ENCODE measurements around the gene FBXO3.

Gene FBXO3

GRCh38 chr11:33701302-33702230, 72.8 kb downstream of the FBXO3 start:
- no peak for DNase-seq (ENCODE audit: low spot score)

DNA sequence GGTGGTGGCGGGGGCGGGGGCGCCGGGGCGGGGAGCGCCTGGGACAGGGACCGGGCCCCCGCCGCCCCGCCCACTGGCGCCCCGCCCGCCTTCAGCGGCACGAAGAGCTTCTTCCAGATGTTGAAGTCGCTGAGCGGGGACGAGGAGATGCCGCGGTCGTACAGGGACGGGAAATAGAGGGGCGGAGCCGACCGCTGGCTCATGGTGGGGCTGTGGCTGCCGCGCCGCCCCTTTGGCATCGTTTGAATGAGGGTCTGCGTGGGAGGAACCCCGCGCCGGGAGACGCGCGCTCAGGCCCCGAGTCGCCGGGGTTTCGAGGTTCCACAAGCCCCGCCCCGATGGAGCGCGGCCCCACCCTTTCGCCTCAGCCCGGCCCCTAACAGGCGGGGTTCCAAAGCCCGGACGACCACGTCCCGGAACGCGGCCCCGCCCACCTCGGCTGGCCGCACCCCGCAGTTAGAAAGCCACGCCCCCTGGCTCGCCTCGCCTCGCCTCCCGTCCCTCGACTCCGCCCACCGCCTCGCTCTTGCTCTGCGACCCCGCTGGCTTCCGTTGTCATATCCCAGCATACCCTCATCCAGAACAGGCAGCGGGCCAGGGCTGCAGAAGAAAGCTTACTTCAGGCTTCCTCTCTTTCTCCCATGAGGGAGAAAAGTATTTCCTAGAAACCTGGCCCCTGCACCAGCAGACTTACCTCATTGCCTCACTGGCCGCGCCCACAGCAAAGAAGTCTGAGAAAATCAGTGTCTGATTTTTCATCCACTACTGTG, 73.6 kb downstream of the FBXO3 start, which contains the start of gene C11orf91:
Gene C11orf91 (minus strand): TSS at position 325 of the 770 bp plus-strand sequence. CDS start 86 bp downstream, at position 239.
- peak; percentile 99 for DNase-seq (ENCODE audit: low spot score)

DNA sequence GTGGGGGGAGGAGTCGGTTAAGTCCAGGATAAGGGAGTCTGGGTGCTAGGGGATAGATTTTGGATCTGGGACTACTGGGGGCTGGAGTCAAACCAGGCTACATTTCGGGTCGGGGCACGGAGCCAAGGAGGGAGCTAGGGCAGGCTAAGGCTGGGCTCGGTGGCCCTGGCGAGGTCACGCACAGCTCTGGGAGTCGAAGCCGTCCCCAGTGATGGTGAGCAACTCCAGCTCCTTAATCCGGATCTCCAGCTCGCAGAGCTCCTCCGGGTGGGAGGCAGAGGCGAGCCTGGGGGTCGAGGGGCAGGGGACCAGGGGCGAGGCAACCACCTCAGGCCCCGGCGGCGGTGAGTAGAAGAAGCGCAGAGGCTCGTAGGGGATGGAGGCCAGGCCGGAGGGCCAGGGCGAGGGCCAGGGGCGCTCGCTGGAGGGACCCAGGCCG, 74.2 kb downstream of the FBXO3 start:
- DNase-seq (ENCODE audit: low spot score): no peak

DNA sequence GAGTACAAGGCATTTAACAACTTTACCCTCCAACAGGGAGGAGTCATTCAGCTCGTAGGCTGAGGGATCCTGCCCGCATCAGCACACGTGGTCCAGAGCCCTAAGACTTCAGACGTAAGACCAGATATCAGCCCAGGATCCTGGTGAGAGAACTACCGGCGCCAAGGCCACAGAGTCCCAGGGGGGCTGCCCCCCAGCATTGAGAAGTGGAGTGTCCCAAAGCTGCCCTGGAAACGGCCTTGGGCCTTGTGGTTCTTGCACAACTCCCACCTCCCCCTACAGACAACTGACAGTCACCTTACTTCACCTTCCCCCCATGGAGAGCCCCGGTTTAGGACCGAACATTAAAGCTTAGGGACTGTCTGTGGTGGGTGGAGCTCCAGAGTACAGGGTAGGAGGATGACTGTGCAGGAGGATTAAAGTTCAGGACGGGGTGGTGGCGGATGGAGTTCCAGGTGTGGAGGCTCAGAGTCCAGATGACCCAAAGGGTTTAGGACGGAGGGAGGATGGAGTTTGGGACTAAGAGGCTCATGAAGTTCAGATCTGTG, 74.7 kb downstream of the FBXO3 start:
- no peak for DNase-seq (ENCODE audit: low spot score)

DNA sequence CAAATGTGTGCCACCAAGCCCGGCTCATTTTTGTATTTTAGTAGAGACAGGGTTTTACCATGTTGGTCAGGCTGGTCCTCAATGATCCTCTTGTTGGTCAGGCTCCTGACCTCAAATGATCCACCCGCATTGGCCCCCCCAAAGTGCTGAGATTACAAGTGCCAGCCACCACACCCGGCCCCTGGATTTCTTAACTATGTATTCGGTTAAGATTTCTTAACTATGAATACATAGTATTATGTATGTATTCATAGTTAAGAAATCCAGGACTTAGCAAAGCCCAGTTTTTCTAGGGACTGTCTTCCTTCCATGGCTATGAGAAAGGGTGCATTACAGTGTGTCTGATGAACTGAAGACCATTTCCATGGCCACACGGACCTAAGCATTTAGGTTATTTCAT, 75.4 kb downstream of the FBXO3 start:
- no peak for DNase-seq (ENCODE audit: low spot score)

- no peak for DNase-seq (ENCODE audit: low spot score)
Measured at GRCh38 chr11:33697997-33698396, 76.3 kb downstream of the FBXO3 start.

- no peak for DNase-seq (ENCODE audit: low spot score)
Measured at GRCh38 chr11:33696931-33697638, 77.2 kb downstream of the FBXO3 start.

DNA sequence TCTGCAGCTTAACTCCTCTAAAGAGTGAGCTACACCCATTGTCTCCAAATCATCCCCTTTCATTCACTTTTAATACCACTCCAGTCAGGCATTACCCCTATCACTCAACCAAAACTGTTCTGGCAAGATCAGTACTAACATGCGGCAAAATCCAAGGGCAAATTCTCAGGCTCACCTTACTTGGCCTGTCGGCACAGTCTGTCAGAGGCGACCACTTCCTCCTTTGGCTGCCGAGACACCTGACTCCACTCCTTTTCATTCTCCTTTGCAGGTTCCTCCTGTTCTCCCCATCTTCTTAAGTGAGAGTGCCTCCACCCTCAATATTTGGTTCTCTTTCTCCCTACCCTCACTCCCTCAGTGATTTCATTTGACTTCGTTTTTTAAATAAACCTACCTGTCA, 77.9 kb downstream of the FBXO3 start:
- no peak for DNase-seq (ENCODE audit: low spot score)

DNA sequence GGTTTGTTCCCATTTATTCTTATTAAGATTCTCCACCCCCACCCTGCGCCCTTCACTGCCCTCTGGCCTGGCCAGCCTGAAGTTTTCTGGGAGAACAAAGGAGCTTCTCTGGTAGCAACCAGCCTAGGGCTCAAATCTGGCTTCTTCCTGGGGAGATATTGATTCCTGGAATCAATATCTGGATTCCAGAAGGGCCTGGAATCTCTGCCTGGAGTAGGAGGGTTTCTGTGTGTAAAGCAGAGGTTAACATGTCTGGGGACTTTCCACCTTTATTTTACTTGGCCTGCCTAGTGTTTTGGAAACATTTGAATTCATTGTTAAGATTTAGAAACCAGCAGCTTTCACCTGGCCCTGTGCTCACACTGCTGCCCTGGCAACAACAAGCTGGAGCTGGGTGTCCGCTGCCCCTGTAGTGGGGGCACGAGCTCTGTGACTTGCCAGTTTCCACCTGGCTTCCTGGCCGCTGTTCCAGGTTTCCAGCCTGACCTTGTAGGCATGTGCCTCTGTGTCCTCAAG, 79.2 kb downstream of the FBXO3 start:
- no peak for DNase-seq (ENCODE audit: low spot score)

GRCh38 chr11:33694346-33695050, 79.8 kb downstream of the FBXO3 start:
- no peak for DNase-seq (ENCODE audit: low spot score)

- DNase-seq (ENCODE audit: low spot score): no peak
Measured at GRCh38 chr11:33692541-33692940, 81.8 kb downstream of the FBXO3 start.

DNA sequence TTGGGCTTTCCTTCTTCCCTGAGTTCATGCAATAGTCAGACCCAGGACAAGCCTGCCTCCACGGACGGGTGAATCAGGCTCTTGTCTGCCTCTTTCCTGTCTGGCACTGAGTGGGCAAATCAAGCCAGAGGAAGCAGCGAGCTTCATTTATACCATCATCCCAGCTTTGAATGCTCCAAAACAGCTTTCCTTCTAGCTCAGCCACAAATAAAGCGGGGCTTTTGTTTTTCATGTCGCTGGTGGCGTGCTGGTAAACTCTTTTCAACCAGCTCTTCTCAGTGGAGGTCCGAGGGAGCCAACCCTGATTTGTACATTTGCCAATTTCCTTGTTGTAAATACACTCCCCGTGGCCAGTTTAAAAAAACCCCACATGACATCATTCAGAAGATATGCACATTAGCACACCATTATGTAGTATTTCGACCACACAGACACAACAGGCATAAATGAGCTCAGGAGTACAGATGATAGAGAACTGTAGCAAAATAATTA, 82.3 kb downstream of the FBXO3 start:
- no peak for DNase-seq (ENCODE audit: low spot score)

DNA sequence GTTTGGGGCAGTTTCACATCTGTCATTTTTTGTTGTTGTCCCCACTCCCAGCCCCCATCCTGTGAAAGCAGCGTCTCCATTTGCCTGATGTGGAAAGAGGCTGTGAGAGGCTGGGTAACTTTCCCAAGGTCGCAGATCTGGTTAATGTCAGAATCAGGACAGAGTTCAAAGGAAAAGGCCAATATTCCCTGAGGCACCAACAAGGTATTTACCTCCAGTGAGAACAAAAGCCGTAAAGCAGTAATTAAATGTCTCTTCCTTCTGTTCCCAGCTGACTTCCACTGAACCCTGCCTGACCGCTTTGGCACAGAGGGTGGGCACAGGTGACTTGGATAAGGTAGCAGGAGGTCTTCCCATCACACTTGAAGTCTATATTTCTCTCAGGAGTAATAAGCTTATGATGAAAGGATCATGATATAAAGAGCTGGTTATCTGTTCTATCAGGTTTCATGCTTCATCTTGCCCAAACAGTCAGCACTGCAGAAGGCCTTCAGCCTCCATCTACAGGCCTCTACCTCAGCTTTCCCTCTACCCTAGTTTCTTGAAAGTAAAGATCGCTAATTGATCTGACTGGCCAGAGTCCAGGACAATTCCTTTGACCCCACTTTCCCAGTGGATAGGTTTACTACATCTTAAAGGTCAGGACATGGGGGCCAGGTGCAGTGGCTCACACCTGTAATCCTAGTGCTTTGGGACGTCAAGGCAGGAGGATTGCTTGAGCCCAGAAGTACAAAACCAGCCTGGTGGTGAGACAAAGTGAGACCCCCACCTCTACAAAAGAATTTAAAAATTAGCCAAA, 83.1 kb downstream of the FBXO3 start:
- no peak for DNase-seq (ENCODE audit: low spot score)
